H4 (cell line): ENCODE results near the gene FKTN. TPM values are rescaled to one million over a fixed set of nuclear protein-coding genes. Genes with fewer than 3 reads are reported as not detected.
"Not testable (repeated sequence)": the region's sequence is repeated elsewhere in the genome, so short reads cannot be mapped to it uniquely, and the experiment has no call there.

Experiments used
- DNase-seq: peaks from one replicate; pipeline ENCODE4 v3.0.0-alpha.2; 2015; ENCODE audit warnings: low spot score
- total RNA-seq: library from RNA; depleted of rRNA; stranded (reverse); fragments of >200 nt; shearing (Covaris generic); gene quantifications from 2 replicates; pipeline ENCODE4 v1.2.3, GENCODE V29; 2014; rRNA removed

Gene FKTN
- 11.9 and 31.2 TPM in 2 replicates for total RNA-seq

- peak; percentile 76 for DNase-seq
Measured at GRCh38 chr9:105557804-105558610, at the start of gene FKTN. Gene FKTN, plus strand, starts transcription at chr9:105558131. Its CDS starts 16,902 bp downstream, at chr9:105575033.

GRCh38 chr9:105508530-105508929 is 49.4 kb upstream of the FKTN start:
- no peak for DNase-seq

GRCh38 chr9:105510024-105510423 is 47.9 kb upstream of the FKTN start:
- DNase-seq: no peak

- no peak for DNase-seq
Measured at GRCh38 chr9:105511446-105511845, 46.5 kb upstream of the FKTN start.

GRCh38 chr9:105515811-105516413 is 42.0 kb upstream of the FKTN start:
- no peak for DNase-seq

- DNase-seq: not testable (repeated sequence)
Measured at GRCh38 chr9:105519710-105520369, 38.1 kb upstream of the FKTN start.

GRCh38 chr9:105520992-105521391 is 36.9 kb upstream of the FKTN start:
- DNase-seq: not testable (repeated sequence)

- not testable (repeated sequence) for DNase-seq
Measured at GRCh38 chr9:105522618-105523385, 35.1 kb upstream of the FKTN start.

- DNase-seq: no peak
Measured at GRCh38 chr9:105531530-105531929, 26.4 kb upstream of the FKTN start.

GRCh38 chr9:105535920-105536668 is 21.8 kb upstream of the FKTN start:
- no peak for DNase-seq

- no peak for DNase-seq
Measured at GRCh38 chr9:105539452-105539851, 18.5 kb upstream of the FKTN start.

GRCh38 chr9:105541838-105542237 is 16.1 kb upstream of the FKTN start:
- DNase-seq: no peak

- DNase-seq: no peak
Measured at GRCh38 chr9:105554042-105554441, 3.9 kb upstream of the FKTN start.

GRCh38 chr9:105572455-105572854 is 14.5 kb downstream of the FKTN start:
- no peak for DNase-seq

- DNase-seq: not testable (repeated sequence)
Measured at GRCh38 chr9:105579952-105580351, 22.0 kb downstream of the FKTN start.

GRCh38 chr9:105581550-105581949 is 23.6 kb downstream of the FKTN start:
- not testable (repeated sequence) for DNase-seq

GRCh38 chr9:105593145-105593544 is 35.2 kb downstream of the FKTN start:
- no peak for DNase-seq

GRCh38 chr9:105608721-105609598 is 51.0 kb downstream of the FKTN start:
- DNase-seq: peak; percentile 39

- no peak for DNase-seq
Measured at GRCh38 chr9:105621001-105621400, 63.1 kb downstream of the FKTN start.

- DNase-seq: no peak
Measured at GRCh38 chr9:105625088-105625487, 67.2 kb downstream of the FKTN start.
